Measurements from ENCODE around the gene REXO1.

The REXO1 gene

DNA sequence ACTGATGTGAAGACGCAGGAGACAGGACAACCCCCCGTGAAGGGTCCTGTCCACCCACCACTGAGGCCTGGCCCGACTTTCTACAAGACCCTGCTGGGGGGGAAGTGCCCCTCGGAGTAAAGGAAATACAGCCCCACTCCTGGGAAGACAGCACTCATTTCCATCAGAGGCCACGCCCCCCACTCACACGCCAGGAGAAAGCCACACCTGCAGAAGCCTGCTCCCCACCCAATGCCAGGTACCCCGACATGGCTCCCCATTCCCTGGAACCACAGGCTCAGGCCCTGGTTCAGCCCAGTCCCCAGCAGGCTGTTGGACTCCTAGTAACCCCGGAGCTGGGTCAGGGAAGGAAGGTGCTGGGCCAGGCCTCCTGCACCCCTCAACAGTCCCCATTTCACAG, 25.3 kb downstream of the REXO1 start:
- Histone ChIP-seq H3K4me2 (ENCODE audit: low read length) (no peak overlapping the region), H2AFZ (no peak overlapping the region), H3K79me2 (peaks cover 10% of the 10 kb centered on the region), H3K36me3 (ENCODE audit: control insufficient read depth, insufficient read depth, low read length) (no peaks in the 10 kb centered on the region), H3K4me1 (no peaks in the 10 kb centered on the region), H3K9me3 (ENCODE audit: control insufficient read depth, low read length) (no peaks in the 10 kb centered on the region), H3K27me3 (ENCODE audit: control insufficient read depth, insufficient read depth, low read length) (no peaks in the 10 kb centered on the region), H3K9ac (no peak overlapping the region), H3K27ac (no peak overlapping the region), H3K4me3 (ENCODE audit: low read depth, low read length) (no peak overlapping the region)
- TF ChIP-seq, protein P1, sequence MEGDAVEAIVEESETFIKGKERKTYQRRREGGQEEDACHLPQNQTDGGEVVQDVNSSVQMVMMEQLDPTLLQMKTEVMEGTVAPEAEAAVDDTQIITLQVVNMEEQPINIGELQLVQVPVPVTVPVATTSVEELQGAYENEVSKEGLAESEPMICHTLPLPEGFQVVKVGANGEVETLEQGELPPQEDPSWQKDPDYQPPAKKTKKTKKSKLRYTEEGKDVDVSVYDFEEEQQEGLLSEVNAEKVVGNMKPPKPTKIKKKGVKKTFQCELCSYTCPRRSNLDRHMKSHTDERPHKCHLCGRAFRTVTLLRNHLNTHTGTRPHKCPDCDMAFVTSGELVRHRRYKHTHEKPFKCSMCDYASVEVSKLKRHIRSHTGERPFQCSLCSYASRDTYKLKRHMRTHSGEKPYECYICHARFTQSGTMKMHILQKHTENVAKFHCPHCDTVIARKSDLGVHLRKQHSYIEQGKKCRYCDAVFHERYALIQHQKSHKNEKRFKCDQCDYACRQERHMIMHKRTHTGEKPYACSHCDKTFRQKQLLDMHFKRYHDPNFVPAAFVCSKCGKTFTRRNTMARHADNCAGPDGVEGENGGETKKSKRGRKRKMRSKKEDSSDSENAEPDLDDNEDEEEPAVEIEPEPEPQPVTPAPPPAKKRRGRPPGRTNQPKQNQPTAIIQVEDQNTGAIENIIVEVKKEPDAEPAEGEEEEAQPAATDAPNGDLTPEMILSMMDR (IDR thresholded peaks at IDR 0.05): no peak

DNA sequence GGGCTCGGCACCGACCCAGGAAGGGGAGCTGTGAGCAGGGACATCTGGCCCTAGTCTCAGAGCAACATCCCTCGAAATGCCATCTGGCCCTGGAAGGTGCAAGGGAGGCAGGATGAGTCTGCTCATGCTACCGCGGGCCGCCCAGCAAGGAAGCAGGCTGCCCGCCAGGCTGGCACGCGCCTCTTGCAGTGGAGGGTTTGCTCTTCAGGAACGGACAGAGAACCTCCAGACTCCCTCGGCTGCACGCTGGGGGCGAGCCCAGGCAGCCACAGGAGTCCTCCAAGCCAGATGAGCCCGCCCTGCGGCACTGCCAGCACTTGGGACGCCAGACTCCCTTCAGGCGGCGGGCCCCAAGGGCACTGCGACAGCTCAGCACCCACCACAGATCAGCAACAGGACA, 26.1 kb downstream of the REXO1 start:
- H3K4me2 ChIP-seq (ENCODE audit: low read length): no peak overlapping the region
- H3K27ac ChIP-seq: no peak overlapping the region
- no peaks in the 10 kb centered on the region for H3K27me3 ChIP-seq (ENCODE audit: control insufficient read depth, insufficient read depth, low read length)
- H3K4me3 ChIP-seq (ENCODE audit: low read depth, low read length): no peak overlapping the region
- H3K79me2 ChIP-seq: peaks cover 8% of the 10 kb centered on the region
- no peaks in the 10 kb centered on the region for H3K9me3 ChIP-seq (ENCODE audit: control insufficient read depth, low read length)
- no peak overlapping the region for H3K9ac ChIP-seq
- H2AFZ ChIP-seq: no peak overlapping the region
- TF ChIP-seq, protein P1 (IDR thresholded peaks at IDR 0.05): no peak
- no peaks in the 10 kb centered on the region for H3K4me1 ChIP-seq
- no peaks in the 10 kb centered on the region for H3K36me3 ChIP-seq (ENCODE audit: control insufficient read depth, insufficient read depth, low read length)

DNA sequence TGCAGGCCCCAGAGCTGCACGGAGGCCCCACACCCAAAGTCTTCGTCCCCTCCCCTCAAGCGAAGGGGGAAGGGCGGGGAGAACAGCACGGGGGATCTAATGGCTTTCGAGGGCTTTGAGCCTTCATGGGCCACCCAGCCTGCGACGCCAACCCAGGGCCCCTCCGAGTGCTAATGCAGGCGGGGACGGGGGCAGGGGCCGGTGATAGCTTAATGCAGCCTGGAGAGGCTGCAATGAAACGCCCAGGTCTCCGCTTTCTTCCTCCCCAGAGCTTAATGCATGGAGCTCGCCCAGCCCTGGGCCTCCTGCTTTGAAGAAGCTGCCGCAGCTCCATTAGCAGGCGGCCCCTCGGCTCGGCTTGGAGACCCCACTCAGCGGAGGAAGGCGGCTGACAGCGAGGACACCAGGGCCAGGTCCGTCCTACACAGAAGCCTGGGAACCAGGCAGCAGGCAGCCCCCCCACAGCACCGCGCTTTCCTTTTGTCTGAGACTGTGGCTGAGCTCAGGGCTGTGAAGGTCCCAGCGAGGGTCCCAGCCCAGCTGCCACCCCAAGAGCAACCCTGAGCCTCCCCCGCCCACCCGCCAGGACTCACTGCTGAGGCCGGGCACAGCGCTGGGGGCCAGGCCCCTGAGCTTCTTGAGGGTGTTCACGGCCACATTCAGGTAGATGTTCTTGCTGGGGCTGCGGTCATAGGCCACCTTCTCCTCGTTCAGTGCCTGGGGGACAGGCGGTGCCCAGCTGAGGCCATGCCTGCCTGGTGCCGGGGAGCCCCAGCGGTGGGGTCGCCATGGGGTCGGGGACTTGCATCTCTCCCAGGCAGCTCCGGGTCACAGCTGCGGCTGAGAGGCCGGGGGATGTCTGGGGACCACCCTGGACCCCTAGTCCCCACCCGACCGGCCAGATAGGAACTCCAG, 28.7 kb downstream of the REXO1 start:
- Histone ChIP-seq H3K4me1 (no peaks in the 10 kb centered on the region), H3K36me3 (ENCODE audit: control insufficient read depth, insufficient read depth, low read length) (no peaks in the 10 kb centered on the region), H2AFZ (no peak overlapping the region), H3K27me3 (ENCODE audit: control insufficient read depth, insufficient read depth, low read length) (no peaks in the 10 kb centered on the region), H3K9ac (no peak overlapping the region), H3K27ac (no peak overlapping the region), H3K4me2 (ENCODE audit: low read length) (no peak overlapping the region), H3K9me3 (ENCODE audit: control insufficient read depth, low read length) (no peaks in the 10 kb centered on the region), H3K4me3 (ENCODE audit: low read depth, low read length) (no peak overlapping the region), H3K79me2 (peaks cover 3% of the 10 kb centered on the region)
- TF ChIP-seq, protein P1 (IDR thresholded peaks at IDR 0.05): no peak

DNA sequence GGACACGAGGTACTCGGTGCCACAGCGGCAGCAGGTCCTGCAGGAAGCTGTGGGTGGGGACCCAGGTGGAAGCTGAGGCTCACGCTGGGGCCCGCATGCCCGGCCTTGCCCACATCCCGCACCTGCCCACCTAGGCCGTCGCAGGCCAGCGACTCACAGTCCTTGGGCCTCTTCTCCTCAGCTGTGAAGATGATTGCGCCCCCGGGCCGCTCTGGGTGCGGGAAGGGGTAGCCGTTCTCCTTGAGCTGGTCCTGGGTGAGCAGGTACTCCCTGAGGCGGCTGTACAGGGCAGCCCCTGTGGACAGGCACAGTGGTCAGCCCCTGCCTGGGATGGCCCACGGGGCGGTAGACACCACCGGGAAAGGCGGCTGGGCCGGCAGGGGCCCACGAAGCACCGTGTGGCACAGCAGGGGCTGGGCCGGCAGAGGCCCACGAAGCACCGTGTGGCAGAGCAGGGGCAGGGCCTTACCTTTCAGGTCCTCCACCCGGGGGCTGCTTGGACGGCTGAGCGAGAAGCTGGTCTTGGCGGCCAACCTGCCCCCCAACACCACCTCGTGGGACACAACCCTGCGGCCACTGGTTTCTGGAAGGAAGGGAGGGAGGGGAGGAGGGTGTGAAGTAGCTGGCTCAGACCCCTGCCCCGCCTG, 29.6 kb downstream of the REXO1 start:
- no peaks in the 10 kb centered on the region for H3K36me3 ChIP-seq (ENCODE audit: control insufficient read depth, insufficient read depth, low read length)
- no peak overlapping the region for H3K9ac ChIP-seq
- no peak overlapping the region for H2AFZ ChIP-seq
- H3K4me2 ChIP-seq (ENCODE audit: low read length): no peak overlapping the region
- H3K4me3 ChIP-seq (ENCODE audit: low read depth, low read length): no peak overlapping the region
- H3K4me1 ChIP-seq: no peaks in the 10 kb centered on the region
- TF ChIP-seq, protein P1 (IDR thresholded peaks at IDR 0.05): no peak
- no peaks in the 10 kb centered on the region for H3K27me3 ChIP-seq (ENCODE audit: control insufficient read depth, insufficient read depth, low read length)
- no peaks in the 10 kb centered on the region for H3K9me3 ChIP-seq (ENCODE audit: control insufficient read depth, low read length)
- no peak overlapping the region for H3K27ac ChIP-seq
- peaks cover 3% of the 10 kb centered on the region for H3K79me2 ChIP-seq
